SK-N-SH (cell line): ENCODE results near the gene DBNDD2.

Experiments
- JUND ChIP-seq: IDR thresholded peaks from 2 replicates; pipeline ENCODE4 v1.4.0; 2012
- MXI1 ChIP-seq: IDR thresholded peaks from 2 replicates; pipeline ENCODE4 v1.6.1; 2012; ENCODE audit warnings: mild to moderate bottlenecking, low read depth, low read length, improper control_type of control experiment
- NRF1 ChIP-seq: IDR thresholded peaks from 2 replicates; pipeline ENCODE4 v1.6.1; 2012; ENCODE audit warnings: low read depth, mild to moderate bottlenecking, low read length
- RXRA ChIP-seq: IDR thresholded peaks from 2 replicates; pipeline ENCODE4 v1.4.0; 2012; ENCODE audit warnings: low read depth, mild to moderate bottlenecking, borderline replicate concordance
- SIN3A ChIP-seq: IDR thresholded peaks from 2 replicates; pipeline ENCODE4 v1.6.1; 2012; ENCODE audit warnings: low read depth, mild to moderate bottlenecking, low read length, moderate library complexity, borderline replicate concordance
- SMC3 ChIP-seq: IDR thresholded peaks from 2 replicates; pipeline ENCODE4 v1.6.1; 2012; ENCODE audit warnings: low read depth, low read length, improper control_type of control experiment
- TF ChIP-seq, protein P1 (sequence below): fragments of 200-600 bp; sonication (generic); IDR thresholded peaks from 2 replicates; pipeline ENCODE4 v1.6.1; 2017; ENCODE audit warnings: antibody characterized with exemption, mild to moderate bottlenecking, moderate library complexity
- TF ChIP-seq, protein P2 (sequence below): fragments of 150-350 bp; IDR thresholded peaks from 2 replicates; pipeline ENCODE4 v1.6.1; 2017; ENCODE audit warnings: antibody characterized with exemption, low read length, low read depth, borderline replicate concordance
- TF ChIP-seq, protein P3 (sequence below): IDR thresholded peaks from 2 replicates; pipeline ENCODE4; 2012
- TF ChIP-seq, protein P4 (sequence below): IDR thresholded peaks from 2 replicates; pipeline ENCODE4 v1.4.0; 2012; ENCODE audit warnings: low read depth

DNA sequence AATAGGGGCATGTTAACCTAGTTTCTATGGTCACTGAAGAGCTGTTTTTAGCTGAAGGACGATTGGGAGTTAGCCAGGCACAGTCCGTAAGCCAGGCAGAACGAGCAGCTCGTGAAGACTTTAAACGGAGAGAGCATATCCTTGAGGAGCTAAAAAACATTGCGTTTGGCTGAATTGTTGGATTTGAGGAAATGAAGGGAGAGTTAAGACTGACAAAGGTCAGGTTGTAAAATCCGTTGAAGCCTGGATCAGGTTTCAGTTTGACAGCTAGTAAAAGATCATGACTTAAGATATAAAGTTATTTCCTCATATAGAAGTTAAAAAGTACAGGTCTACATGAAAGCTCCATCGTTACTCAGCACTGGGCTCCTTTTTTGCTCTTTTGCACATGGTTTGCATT is 2.8 kb downstream of the DBNDD2 start:
- TF ChIP-seq MXI1: no peak
- TF ChIP-seq, protein P1, sequence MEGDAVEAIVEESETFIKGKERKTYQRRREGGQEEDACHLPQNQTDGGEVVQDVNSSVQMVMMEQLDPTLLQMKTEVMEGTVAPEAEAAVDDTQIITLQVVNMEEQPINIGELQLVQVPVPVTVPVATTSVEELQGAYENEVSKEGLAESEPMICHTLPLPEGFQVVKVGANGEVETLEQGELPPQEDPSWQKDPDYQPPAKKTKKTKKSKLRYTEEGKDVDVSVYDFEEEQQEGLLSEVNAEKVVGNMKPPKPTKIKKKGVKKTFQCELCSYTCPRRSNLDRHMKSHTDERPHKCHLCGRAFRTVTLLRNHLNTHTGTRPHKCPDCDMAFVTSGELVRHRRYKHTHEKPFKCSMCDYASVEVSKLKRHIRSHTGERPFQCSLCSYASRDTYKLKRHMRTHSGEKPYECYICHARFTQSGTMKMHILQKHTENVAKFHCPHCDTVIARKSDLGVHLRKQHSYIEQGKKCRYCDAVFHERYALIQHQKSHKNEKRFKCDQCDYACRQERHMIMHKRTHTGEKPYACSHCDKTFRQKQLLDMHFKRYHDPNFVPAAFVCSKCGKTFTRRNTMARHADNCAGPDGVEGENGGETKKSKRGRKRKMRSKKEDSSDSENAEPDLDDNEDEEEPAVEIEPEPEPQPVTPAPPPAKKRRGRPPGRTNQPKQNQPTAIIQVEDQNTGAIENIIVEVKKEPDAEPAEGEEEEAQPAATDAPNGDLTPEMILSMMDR: no peak
- no peak for TF ChIP-seq RXRA
- TF ChIP-seq, protein P2, sequence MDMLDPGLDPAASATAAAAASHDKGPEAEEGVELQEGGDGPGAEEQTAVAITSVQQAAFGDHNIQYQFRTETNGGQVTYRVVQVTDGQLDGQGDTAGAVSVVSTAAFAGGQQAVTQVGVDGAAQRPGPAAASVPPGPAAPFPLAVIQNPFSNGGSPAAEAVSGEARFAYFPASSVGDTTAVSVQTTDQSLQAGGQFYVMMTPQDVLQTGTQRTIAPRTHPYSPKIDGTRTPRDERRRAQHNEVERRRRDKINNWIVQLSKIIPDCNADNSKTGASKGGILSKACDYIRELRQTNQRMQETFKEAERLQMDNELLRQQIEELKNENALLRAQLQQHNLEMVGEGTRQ: no peak
- no peak for TF ChIP-seq NRF1
- TF ChIP-seq, protein P3, sequence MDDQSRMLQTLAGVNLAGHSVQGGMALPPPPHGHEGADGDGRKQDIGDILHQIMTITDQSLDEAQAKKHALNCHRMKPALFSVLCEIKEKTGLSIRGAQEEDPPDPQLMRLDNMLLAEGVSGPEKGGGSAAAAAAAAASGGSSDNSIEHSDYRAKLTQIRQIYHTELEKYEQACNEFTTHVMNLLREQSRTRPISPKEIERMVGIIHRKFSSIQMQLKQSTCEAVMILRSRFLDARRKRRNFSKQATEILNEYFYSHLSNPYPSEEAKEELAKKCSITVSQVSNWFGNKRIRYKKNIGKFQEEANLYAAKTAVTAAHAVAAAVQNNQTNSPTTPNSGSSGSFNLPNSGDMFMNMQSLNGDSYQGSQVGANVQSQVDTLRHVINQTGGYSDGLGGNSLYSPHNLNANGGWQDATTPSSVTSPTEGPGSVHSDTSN: no peak
- no peak for TF ChIP-seq SMC3
- TF ChIP-seq, protein P4, sequence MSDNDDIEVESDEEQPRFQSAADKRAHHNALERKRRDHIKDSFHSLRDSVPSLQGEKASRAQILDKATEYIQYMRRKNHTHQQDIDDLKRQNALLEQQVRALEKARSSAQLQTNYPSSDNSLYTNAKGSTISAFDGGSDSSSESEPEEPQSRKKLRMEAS: no peak
- TF ChIP-seq JUND: no peak
- TF ChIP-seq SIN3A: no peak
